K562 (cell line): ENCODE results near the gene TFB2M. TPM values are rescaled to one million over a fixed set of nuclear protein-coding genes. Genes with fewer than 3 reads are reported as not detected.

ENCODE experiments used
- BCL6 ChIP-seq: fragments of 250-450 bp; sonication (Bioruptor Pico); IDR thresholded peaks from 2 replicates; pipeline ENCODE4 v1.4.0; 2020
- BRD9 ChIP-seq: fragments of 450-650 bp; IDR thresholded peaks from 2 replicates; pipeline ENCODE4 v1.6.1; 2018; ENCODE audit warnings: low read depth; ENCODE audit not compliant: partially characterized antibody
- CBFA2T3 ChIP-seq: fragments of 450-650 bp; IDR thresholded peaks from 2 replicates; pipeline ENCODE4 v1.6.1; 2017
- DPF2 ChIP-seq: fragments of 450-650 bp; IDR thresholded peaks from 2 replicates; pipeline ENCODE4 v1.6.1; 2016
- GATA2 ChIP-seq: sonication (generic); formaldehyde crosslinking; IDR thresholded peaks from 2 replicates; pipeline ENCODE4 v1.4.0; 2020; ENCODE audit warnings: mild to moderate bottlenecking, missing genetic modification reagents
- HDAC2 ChIP-seq: fragments of 450-650 bp; IDR thresholded peaks from 2 replicates; pipeline ENCODE4 v1.6.1; 2016; ENCODE audit warnings: mild to moderate bottlenecking
- HDGF ChIP-seq: fragments of 450-650 bp; IDR thresholded peaks from 2 replicates; pipeline ENCODE4 v1.6.1; 2016
- KAT2B ChIP-seq: IDR thresholded peaks from one replicate; pipeline ENCODE4 v1.6.1; 2012; ENCODE audit warnings: low read depth, mild to moderate bottlenecking, control low read depth, inconsistent platforms, low read length, moderate library complexity
- MAFF ChIP-seq: IDR thresholded peaks from 2 replicates; pipeline ENCODE4 v1.6.1; 2012; ENCODE audit warnings: low read length, improper control_type of control experiment
- MAFG ChIP-seq: fragments of 450-650 bp; conservative IDR thresholded peaks from 2 replicates; pipeline ENCODE4 v1.6.1; 2016; ENCODE audit warnings: missing genetic modification characterization, missing compliant biosample characterization
- NRF1 ChIP-seq, 2 experiments: fragments of 450-650 bp; IDR thresholded peaks in 1 of 2; conservative IDR thresholded peaks in 1 of 2; 2 replicates each; pipeline ENCODE4 v1.6.1; 2014; ENCODE audit warnings: mild to moderate bottlenecking in 2 of 2
- PML ChIP-seq: IDR thresholded peaks from 2 replicates; pipeline ENCODE4 v1.6.1; 2012; ENCODE audit warnings: low read length, inconsistent platforms
- SMAD4 ChIP-seq: fragments of 250-450 bp; sonication (Bioruptor Pico); conservative IDR thresholded peaks from 2 replicates; pipeline ENCODE4 v1.8.0; 2021; ENCODE audit warnings: inconsistent platforms, mild to moderate bottlenecking, moderate library complexity
- ZKSCAN3 ChIP-seq: fragments of 250-450 bp; sonication (Bioruptor Pico); IDR thresholded peaks from 2 replicates; pipeline ENCODE4 v1.4.0; 2020
- ZNF766 ChIP-seq: fragments of 200-800 bp; sonication (Bioruptor generic); conservative IDR thresholded peaks from 2 replicates; pipeline ENCODE4 v1.6.1; 2016; ENCODE audit warnings: missing genetic modification characterization, missing compliant biosample characterization
- polyA plus RNA-seq, 8 experiments: library from polyadenylated mRNA; depleted of rRNA in 4 of 8; stranded (reverse) in 5 of 8; unstranded in 3 of 8; fragments of >200 nt; fragmentation: Nextera tagmentation in 2 of 8; fragmentation: Illumina TruSeq in 1 of 8; extraction: Ambion mirVana in 2 of 8; extraction: Trizol in 1 of 8; gene quantifications; 2 replicates each; pipeline versions ENCODE4 v1.2.1 to v1.2.3, GENCODE V29; 2011 to 2014; ENCODE audit warnings: inconsistent platforms in 1 of 8, missing spikeins in 1 of 8
- total RNA-seq, 7 experiments: library from RNA; depleted of rRNA in 6 of 7; stranded (reverse); fragments of >200 nt in 6 of 7; fragmentation: Illumina TruSeq in 2 of 7; extraction: Trizol in 2 of 7; gene quantifications; 2 replicates each; pipeline versions ENCODE4 v1.2.1 to v1.2.3, GENCODE V29; 2011 to 2021; ENCODE audit warnings: low replicate concordance in 1 of 7
- TF ChIP-seq, protein P1 (sequence below): fragments of 250-450 bp; sonication (Bioruptor Pico); IDR thresholded peaks from 2 replicates; pipeline ENCODE4 v1.8.0; 2021; ENCODE audit warnings: moderate library complexity, mild to moderate bottlenecking, inconsistent platforms
- TF ChIP-seq, protein P2 (sequence below): sonication (generic); formaldehyde crosslinking; IDR thresholded peaks from 2 replicates; pipeline ENCODE4 v1.9.0; 2022; ENCODE audit warnings: mild to moderate bottlenecking, missing genetic modification reagents
- TF ChIP-seq, protein P3 (sequence below), 3 experiments: IDR thresholded peaks in 2 of 3; conservative IDR thresholded peaks in 1 of 3; 2 replicates each; pipeline ENCODE4 v1.5.1; 2011 to 2012; ENCODE audit warnings: low read length in 3 of 3, mild to moderate bottlenecking in 3 of 3, control low read depth in 2 of 3, improper control_type of control experiment in 1 of 3, inconsistent platforms in 1 of 3, low read depth in 1 of 3, mixed read lengths in 1 of 3, moderate library complexity in 1 of 3; ENCODE audit not compliant: insufficient read depth in 2 of 3
- TF ChIP-seq, protein P4 (sequence below): fragments of 250-450 bp; sonication (Bioruptor Pico); IDR thresholded peaks from 2 replicates; pipeline ENCODE4 v1.5.0; 2020; ENCODE audit warnings: mild to moderate bottlenecking, borderline replicate concordance
- TF ChIP-seq, protein P5 (sequence below), 2 experiments: fragments of 450-650 bp in 1 of 2; sonication (generic) in 1 of 2; formaldehyde crosslinking; conservative IDR thresholded peaks; 2 replicates each; pipeline versions ENCODE4 v1.4.0 to v1.8.1; 2020 to 2022; ENCODE audit warnings: mild to moderate bottlenecking in 1 of 2, missing genetic modification reagents in 1 of 2

The TFB2M gene
- total and polyA plus RNA-seq, 9 of the 15 experiments (the other 6 are each of a cell fraction or from before 2014, with no cell fraction given) = 55.1 to 162 (median 70.6) TPM

DNA sequence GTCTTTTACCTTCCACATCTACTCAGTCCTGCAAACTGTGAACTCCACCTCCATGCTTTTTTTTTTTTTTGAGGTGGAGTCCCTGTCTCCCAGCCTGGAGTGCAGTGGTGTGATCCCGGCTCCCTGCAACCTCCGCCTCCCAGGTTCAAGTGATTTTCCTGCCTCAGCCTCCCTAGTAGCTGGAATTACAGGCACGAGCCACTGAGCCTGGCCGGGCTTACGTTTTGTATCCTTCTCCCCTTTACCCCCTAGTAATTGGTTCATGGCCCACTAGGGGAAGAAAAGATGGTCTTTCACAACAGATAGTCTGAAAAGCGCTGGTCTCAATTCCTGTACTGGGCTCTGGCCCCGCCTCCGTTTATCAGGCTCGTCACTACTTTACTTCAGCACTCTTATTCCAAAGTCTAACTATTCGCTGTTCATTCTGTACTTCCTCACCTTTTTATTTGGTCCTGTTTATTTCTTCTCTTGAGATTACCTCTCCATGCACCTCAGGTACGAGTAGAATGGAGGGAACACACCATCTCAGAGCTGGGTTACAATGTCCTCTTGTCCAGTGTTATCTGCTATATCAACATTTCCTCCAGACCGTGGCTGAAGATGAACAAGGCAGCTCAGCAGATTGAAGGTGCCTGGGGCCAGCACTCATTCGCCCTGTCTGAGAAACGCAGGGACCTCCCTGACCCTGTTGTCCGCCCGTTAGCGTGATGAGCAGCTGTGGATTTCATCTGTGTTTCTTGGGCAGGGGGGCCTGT, 16.4 kb upstream of the TFB2M start (continued):
- TF ChIP-seq SMAD4 (CRISPR knock-in tag) = peak; percentile 13
- peak; percentile 76 for TF ChIP-seq BRD9
- TF ChIP-seq, protein P1, sequence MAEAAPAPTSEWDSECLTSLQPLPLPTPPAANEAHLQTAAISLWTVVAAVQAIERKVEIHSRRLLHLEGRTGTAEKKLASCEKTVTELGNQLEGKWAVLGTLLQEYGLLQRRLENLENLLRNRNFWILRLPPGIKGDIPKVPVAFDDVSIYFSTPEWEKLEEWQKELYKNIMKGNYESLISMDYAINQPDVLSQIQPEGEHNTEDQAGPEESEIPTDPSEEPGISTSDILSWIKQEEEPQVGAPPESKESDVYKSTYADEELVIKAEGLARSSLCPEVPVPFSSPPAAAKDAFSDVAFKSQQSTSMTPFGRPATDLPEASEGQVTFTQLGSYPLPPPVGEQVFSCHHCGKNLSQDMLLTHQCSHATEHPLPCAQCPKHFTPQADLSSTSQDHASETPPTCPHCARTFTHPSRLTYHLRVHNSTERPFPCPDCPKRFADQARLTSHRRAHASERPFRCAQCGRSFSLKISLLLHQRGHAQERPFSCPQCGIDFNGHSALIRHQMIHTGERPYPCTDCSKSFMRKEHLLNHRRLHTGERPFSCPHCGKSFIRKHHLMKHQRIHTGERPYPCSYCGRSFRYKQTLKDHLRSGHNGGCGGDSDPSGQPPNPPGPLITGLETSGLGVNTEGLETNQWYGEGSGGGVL (CRISPR knock-in tag) = no peak
- no peak for TF ChIP-seq KAT2B
- peak; percentile 78 for TF ChIP-seq DPF2
- 0 out of 2 replicates have a peak, but pooled peaks have one; percentile 27 for TF ChIP-seq HDAC2
- 0 out of 2 replicates have a peak, but pooled peaks have one; percentile 13 for TF ChIP-seq PML
- TF ChIP-seq MAFG (tag) = peak; percentile 47
- no peak for TF ChIP-seq ZKSCAN3 (CRISPR knock-in tag)
- TF ChIP-seq NRF1 (conservative IDR thresholded peaks at IDR 0.05 in 1 of 2, IDR thresholded peaks at IDR 0.05 in 1 of 2) = 0 out of 4 replicates have a peak, but pooled peaks of 1 of the 2 experiments have one; percentile 36
- TF ChIP-seq, protein P2, sequence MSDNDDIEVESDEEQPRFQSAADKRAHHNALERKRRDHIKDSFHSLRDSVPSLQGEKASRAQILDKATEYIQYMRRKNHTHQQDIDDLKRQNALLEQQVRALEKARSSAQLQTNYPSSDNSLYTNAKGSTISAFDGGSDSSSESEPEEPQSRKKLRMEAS (CRISPR knock-in tag) = 0 out of 2 replicates have a peak, but pooled peaks have one; percentile 33
- TF ChIP-seq CBFA2T3 = peak; percentile 58; the same call in 1 of the 2 replicates
- 0 out of 2 replicates have a peak, but pooled peaks have one; percentile 63 for TF ChIP-seq HDGF
- TF ChIP-seq MAFF = peak; percentile 37; the same call in 1 of the 2 replicates
- TF ChIP-seq, protein P3, sequence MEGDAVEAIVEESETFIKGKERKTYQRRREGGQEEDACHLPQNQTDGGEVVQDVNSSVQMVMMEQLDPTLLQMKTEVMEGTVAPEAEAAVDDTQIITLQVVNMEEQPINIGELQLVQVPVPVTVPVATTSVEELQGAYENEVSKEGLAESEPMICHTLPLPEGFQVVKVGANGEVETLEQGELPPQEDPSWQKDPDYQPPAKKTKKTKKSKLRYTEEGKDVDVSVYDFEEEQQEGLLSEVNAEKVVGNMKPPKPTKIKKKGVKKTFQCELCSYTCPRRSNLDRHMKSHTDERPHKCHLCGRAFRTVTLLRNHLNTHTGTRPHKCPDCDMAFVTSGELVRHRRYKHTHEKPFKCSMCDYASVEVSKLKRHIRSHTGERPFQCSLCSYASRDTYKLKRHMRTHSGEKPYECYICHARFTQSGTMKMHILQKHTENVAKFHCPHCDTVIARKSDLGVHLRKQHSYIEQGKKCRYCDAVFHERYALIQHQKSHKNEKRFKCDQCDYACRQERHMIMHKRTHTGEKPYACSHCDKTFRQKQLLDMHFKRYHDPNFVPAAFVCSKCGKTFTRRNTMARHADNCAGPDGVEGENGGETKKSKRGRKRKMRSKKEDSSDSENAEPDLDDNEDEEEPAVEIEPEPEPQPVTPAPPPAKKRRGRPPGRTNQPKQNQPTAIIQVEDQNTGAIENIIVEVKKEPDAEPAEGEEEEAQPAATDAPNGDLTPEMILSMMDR (IDR thresholded peaks at IDR 0.05 in 2 of 3, conservative IDR thresholded peaks at IDR 0.05 in 1 of 3; ENCODE audit: insufficient read depth in 2 of 3, low read depth in 1 of 3, low read length in 3 of 3) = 0 out of 6 replicates have a peak, but pooled peaks of 1 of the 3 experiments have one; percentile 15
- TF ChIP-seq, protein P4, sequence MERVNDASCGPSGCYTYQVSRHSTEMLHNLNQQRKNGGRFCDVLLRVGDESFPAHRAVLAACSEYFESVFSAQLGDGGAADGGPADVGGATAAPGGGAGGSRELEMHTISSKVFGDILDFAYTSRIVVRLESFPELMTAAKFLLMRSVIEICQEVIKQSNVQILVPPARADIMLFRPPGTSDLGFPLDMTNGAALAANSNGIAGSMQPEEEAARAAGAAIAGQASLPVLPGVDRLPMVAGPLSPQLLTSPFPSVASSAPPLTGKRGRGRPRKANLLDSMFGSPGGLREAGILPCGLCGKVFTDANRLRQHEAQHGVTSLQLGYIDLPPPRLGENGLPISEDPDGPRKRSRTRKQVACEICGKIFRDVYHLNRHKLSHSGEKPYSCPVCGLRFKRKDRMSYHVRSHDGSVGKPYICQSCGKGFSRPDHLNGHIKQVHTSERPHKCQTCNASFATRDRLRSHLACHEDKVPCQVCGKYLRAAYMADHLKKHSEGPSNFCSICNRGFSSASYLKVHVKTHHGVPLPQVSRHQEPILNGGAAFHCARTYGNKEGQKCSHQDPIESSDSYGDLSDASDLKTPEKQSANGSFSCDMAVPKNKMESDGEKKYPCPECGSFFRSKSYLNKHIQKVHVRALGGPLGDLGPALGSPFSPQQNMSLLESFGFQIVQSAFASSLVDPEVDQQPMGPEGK (CRISPR knock-in tag) = 0 out of 2 replicates have a peak, but pooled peaks have one; percentile 16
- TF ChIP-seq ZNF766 (CRISPR knock-in tag) = 0 out of 2 replicates have a peak, but pooled peaks have one; percentile 30
- no peak for TF ChIP-seq BCL6
- peak; percentile 93 for TF ChIP-seq GATA2 (CRISPR knock-in tag)
- TF ChIP-seq, protein P5, sequence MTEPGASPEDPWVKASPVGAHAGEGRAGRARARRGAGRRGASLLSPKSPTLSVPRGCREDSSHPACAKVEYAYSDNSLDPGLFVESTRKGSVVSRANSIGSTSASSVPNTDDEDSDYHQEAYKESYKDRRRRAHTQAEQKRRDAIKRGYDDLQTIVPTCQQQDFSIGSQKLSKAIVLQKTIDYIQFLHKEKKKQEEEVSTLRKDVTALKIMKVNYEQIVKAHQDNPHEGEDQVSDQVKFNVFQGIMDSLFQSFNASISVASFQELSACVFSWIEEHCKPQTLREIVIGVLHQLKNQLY (CRISPR knock-in tag; conservative IDR thresholded peaks at IDR 0.05) = no peak
